Mucosa of stomach (tissue), 1 donor: ENCODE measurements around the gene RNF151.

ENCODE experiments used
- H3K27me3 ChIP-seq: one replicate; pipeline ENCODE4 v1.7.0; 2013; ENCODE audit warnings: mild to moderate bottlenecking, low read length; ENCODE audit not compliant: control insufficient read depth, insufficient read depth
- H3K36me3 ChIP-seq: one replicate; pipeline ENCODE4 v1.7.0; 2013; ENCODE audit warnings: low read length; ENCODE audit not compliant: control insufficient read depth, insufficient read depth
- H3K4me1 ChIP-seq: one replicate; pipeline ENCODE4 v1.7.0; 2013; ENCODE audit warnings: mild to moderate bottlenecking, low read length; ENCODE audit not compliant: control insufficient read depth, insufficient read depth
- H3K4me3 ChIP-seq: one replicate; pipeline ENCODE4 v1.7.0; 2013; ENCODE audit warnings: low read length
- H3K9ac ChIP-seq: one replicate; pipeline ENCODE4 v1.7.0; 2013; ENCODE audit warnings: mild to moderate bottlenecking, low read length, moderate library complexity
- H3K9me3 ChIP-seq: one replicate; pipeline ENCODE4 v1.7.0; 2013; ENCODE audit warnings: mild to moderate bottlenecking, low read length, moderate library complexity; ENCODE audit not compliant: control insufficient read depth
- donor health status: Pancreatic carcinoma.

RNF151 gene

GRCh38 chr16:1978476-1979120 is 11.9 kb downstream of the RNF151 start:
- H3K27me3 ChIP-seq: peaks cover 24% of the 10 kb centered on the region
- H3K36me3 ChIP-seq: peaks cover 14% of the 10 kb centered on the region
- no peaks in the 10 kb centered on the region for H3K9me3 ChIP-seq
- H3K4me3 ChIP-seq: no peak overlapping the region
- peak overlapping the region; percentile 70 for H3K9ac ChIP-seq
- peaks cover 53% of the 10 kb centered on the region for H3K4me1 ChIP-seq

- Histone ChIP-seq H3K27me3 (peaks cover 24% of the 10 kb centered on the region), H3K9ac (peak overlapping the region; percentile 70), H3K36me3 (peaks cover 11% of the 10 kb centered on the region), H3K4me1 (peaks cover 55% of the 10 kb centered on the region), H3K9me3 (no peaks in the 10 kb centered on the region), H3K4me3 (no peak overlapping the region)
These were observed 12.8 kb downstream of the RNF151 start for GRCh38 chr16:1979271-1980029.

GRCh38 chr16:1980030-1980769 is 13.5 kb downstream of the RNF151 start:
- Histone ChIP-seq H3K9me3 (no peaks in the 10 kb centered on the region), H3K4me1 (peaks cover 62% of the 10 kb centered on the region), H3K4me3 (no peak overlapping the region), H3K36me3 (peaks cover 9% of the 10 kb centered on the region), H3K27me3 (peaks cover 24% of the 10 kb centered on the region), H3K9ac (peak overlapping the region; percentile 70)

GRCh38 chr16:1980770-1981087 is 14.1 kb downstream of the RNF151 start:
- Histone ChIP-seq H3K4me3 (no peak overlapping the region), H3K9ac (no peak overlapping the region), H3K27me3 (peaks cover 24% of the 10 kb centered on the region), H3K4me1 (peaks cover 68% of the 10 kb centered on the region), H3K9me3 (no peaks in the 10 kb centered on the region), H3K36me3 (peaks cover 9% of the 10 kb centered on the region)

GRCh38 chr16:1981398-1981836 is 14.8 kb downstream of the RNF151 start, which contains the start of gene NOXO1:
TSS of gene NOXO1 (minus strand) at chr16:1981469. CDS start at chr16:1981179, 290 bp downstream.
- Histone ChIP-seq H3K4me1 (peaks cover 72% of the 10 kb centered on the region), H3K27me3 (peaks cover 28% of the 10 kb centered on the region), H3K4me3 (no peak within 1 kb of the TSS), H3K9me3 (no peaks in the 10 kb centered on the region), H3K36me3 (peaks cover 8% of the 10 kb centered on the region), H3K9ac (no peak within 1 kb of the TSS)

- H3K4me3 ChIP-seq: no peak overlapping the region
- peaks cover 28% of the 10 kb centered on the region for H3K27me3 ChIP-seq
- peaks cover 2% of the 10 kb centered on the region for H3K36me3 ChIP-seq
- no peak overlapping the region for H3K9ac ChIP-seq
- H3K9me3 ChIP-seq: no peaks in the 10 kb centered on the region
- peaks cover 72% of the 10 kb centered on the region for H3K4me1 ChIP-seq
These were observed 15.4 kb downstream of the RNF151 start for GRCh38 chr16:1982013-1982433.

GRCh38 chr16:1982991-1983543 is 16.4 kb downstream of the RNF151 start:
- peaks cover 31% of the 10 kb centered on the region for H3K27me3 ChIP-seq
- peak overlapping the region; percentile 53 for H3K9ac ChIP-seq
- no peaks in the 10 kb centered on the region for H3K36me3 ChIP-seq
- peak overlapping the region; percentile 31 for H3K4me3 ChIP-seq
- H3K9me3 ChIP-seq: no peaks in the 10 kb centered on the region
- peaks cover 69% of the 10 kb centered on the region for H3K4me1 ChIP-seq

GRCh38 chr16:1983544-1984346 is 17.1 kb downstream of the RNF151 start, which contains the start of gene GFER:
TSS of gene GFER (plus strand) at chr16:1984193. CDS start at chr16:1984219, 26 bp downstream.
- H3K9ac ChIP-seq: peak within 1 kb of the TSS; percentile 82
- H3K27me3 ChIP-seq: peaks cover 37% of the 10 kb centered on the region
- H3K36me3 ChIP-seq: no peaks in the 10 kb centered on the region
- H3K9me3 ChIP-seq: no peaks in the 10 kb centered on the region
- peak within 1 kb of the TSS; percentile 60 for H3K4me3 ChIP-seq
- H3K4me1 ChIP-seq: peaks cover 63% of the 10 kb centered on the region

- Histone ChIP-seq H3K27me3 (peaks cover 43% of the 10 kb centered on the region), H3K9me3 (no peaks in the 10 kb centered on the region), H3K4me3 (peak overlapping the region; percentile 60), H3K4me1 (peaks cover 66% of the 10 kb centered on the region), H3K36me3 (no peaks in the 10 kb centered on the region), H3K9ac (peak overlapping the region; percentile 82)
These were observed 17.9 kb downstream of the RNF151 start for GRCh38 chr16:1984347-1985225.

GRCh38 chr16:1985466-1986150 is 19.0 kb downstream of the RNF151 start:
- Histone ChIP-seq H3K27me3 (peaks cover 41% of the 10 kb centered on the region), H3K36me3 (no peaks in the 10 kb centered on the region), H3K4me1 (peaks cover 60% of the 10 kb centered on the region), H3K9ac (peak overlapping the region; percentile 82), H3K4me3 (no peak overlapping the region), H3K9me3 (no peaks in the 10 kb centered on the region)
